ENCODE results near the gene PLA2G12A.
"Not testable (repeated sequence)": the region's sequence is repeated elsewhere in the genome, so short reads cannot be mapped to it uniquely, and the experiment has no call there.

The PLA2G12A gene

DNA sequence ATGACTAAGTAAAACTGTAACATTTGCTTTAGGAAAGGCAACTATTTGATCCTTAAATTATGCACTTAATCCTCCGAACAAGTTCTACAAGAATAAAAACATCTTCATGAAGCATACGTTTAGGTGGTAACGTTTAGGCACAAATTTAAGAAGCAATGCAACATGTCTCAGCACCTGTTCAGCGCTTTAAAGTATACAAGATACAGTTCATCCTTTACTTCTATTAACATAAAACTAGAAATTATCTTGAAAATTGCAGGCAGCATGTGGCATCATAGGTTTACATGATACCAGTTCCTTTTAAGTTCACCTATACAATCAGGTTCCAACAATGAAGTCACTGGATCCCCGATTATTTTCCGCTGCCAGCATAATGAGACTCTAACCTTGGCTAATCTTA is 1.5 kb downstream of the PLA2G12A start:
- no peak for DNase-seq

DNA sequence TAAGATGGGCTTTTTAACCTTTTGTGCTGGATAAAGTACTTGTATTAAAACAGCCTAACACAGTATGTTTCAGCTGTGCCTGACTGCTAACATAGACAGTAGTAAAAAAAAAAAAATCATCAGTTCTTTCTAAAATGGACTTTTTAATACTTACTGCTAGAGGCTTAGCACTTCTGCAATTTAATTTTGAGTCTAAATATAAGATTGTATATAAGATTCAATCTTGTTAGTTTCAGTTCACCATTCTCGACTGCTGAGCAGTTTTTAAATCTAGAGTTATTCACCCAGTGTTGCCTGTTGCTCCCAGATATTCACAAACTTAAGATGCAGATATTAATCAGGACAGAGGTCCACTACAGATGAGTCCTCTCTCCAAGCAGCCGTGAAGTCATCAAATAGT is 6.8 kb downstream of the PLA2G12A start:
- no peak for DNase-seq

DNA sequence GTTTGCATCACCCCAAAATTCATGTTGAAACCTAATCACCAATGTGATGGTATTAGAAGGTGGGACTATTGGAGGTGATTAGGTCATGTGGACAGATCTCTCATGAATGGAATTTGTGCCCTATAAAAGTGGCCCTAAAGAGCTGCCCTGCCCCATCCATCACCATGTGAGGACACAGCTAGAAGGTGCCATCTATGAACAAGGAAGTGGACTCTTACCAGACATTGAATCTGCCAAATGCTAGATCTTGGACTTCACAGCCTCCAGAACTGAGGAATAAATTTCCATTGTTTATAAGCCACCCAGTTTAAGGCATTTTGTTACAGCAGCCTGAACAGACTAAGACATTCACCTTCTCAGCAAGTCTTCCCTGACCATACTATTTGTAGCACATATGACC is 7.5 kb downstream of the PLA2G12A start:
- DNase-seq, result no peak

DNA sequence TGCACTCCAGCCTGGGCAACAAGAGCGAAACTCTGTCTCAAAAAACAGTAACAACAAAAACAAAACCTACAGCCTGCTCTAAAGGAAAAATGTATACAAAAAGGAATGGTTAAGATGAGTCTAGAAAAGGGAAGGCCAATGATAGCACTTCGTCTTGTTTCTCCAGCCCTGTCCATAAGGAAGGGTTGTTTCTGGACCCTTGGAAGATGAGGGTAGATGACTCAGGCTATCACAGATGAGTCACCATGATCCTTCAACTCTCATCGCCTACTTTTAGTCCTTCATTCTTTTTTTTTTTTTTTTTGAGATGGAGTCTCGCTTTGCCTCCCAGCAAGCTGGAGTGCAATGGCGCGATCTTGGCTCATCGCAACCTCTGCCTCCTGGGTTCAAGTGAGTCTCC is 8.8 kb downstream of the PLA2G12A start:
- no peak for DNase-seq

DNA sequence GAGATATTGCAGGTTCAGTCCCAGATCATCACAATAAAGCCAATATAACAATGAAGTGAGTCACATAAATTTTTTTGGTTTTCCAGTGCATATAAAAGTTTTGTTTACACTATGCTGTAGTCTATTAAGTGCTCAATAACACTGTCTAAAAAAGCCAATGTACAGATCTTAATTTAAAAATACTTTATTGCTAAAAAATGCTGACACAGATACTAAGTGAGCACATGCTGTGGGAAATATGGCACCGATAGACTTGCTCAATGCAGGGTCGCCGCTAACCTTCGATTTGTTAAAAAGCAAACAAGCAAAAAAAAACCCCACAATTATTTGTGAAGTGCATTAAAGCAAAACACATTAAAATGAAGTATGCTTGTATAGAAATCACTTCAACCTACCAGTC is 10.3 kb downstream of the PLA2G12A start:
- DNase-seq, result no peak

DNA sequence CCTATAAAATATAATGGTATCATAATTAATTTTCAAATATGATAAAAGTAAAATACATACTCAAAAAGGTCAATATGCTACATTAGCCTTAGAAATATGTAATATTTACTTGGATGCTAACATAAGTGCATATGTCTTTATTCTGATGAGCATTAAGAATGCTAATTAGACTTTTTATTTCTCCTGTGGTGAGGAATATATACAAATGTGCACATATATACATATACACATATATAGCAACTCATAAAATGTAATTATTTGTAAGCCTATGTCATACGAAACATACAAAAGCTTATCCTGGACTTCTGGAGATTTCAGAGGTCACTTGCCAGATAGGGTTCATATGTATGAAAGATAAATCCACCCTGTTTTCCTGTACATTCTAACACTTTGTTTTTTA is 11.1 kb downstream of the PLA2G12A start:
- no peak for DNase-seq

DNA sequence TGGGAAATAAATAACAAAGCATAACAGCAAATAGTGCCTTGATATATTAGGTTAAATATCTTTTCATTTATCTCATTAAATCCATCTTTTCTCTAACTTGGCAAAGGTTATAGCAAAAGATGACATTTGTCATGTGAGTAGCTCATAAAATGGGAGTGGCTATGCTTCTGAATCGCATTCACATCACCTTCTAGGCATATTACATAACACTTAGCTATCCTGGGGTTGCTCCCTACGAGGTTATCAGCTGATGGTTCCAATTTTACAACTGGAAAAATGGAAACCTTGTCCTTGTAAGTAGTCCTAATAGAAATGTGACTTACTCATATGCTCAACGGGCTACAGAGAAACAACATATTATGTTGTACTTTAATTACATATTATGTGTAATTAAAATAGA is 16.4 kb downstream of the PLA2G12A start:
- no peak for DNase-seq

DNA sequence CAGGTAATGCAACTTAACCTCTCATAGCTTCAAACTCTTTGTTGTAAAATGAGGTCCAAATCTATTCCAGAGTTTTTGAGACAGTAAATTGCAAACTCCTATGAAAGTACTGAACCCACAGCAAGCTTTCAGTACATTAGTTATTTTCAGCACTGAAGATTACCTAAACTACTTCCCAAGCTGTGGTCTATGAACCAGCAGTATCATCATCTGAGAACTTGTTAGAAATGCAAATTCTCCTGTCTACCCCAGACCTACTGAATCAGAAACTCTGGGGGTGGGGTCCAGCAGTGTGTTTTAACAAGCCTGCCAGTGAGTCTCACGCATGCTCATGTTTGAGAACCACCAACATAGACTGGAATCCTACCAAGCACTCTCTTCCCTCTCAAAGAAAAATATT is 20.9 kb downstream of the PLA2G12A start:
- DNase-seq, result no peak

DNA sequence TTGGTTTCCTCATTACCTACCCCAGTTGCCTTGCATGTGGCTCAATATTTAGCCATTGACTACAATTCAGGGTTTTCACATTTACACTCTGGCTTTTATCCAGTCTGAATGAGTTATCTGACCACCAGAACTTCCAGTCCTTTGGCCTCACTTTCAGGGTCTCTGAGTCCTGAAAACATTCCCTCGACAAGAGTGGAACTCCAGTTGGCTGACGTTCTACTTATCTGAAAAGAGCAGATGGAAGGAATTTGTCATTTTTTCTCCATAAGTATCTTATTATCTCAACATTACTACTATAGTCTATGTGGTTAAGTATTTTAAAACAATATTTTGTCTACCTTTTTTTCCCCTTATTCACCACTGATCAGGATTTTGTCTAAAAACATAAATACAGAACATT is 21.4 kb downstream of the PLA2G12A start:
- DNase-seq, result no peak

DNA sequence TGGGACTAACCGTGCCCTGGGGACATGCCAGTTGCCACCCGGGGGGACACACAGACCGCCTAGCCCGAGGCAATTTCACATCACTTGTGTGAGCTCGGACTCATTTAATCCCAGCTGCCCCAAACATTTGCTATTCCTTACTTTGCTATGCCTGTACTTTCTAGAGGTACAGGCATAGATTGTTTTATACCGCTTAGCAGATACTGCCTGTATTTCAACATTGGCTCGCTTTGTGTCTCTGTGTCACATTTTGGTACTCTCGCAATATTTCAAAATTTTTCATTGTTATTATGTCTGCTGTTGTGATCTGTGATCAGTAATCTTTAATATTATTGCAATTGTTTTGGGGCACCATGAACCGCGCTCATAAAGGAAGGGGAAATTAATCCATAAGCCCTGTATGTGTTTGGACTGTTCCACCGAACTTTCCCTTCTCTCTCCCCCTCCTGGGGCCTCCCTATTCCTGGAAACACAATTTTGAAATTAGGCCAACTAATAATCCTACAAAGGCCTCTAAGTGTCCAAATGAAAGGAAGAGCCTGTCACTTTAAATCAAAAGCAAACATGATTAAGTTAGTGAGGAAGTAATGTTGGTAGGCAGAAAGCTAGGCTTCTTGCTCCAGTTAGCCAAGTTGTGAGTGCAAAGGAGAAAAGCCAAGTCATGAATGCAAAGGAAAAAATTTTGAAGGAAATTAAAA is 26.1 kb downstream of the PLA2G12A start:
- peak; percentile 40 for DNase-seq

DNA sequence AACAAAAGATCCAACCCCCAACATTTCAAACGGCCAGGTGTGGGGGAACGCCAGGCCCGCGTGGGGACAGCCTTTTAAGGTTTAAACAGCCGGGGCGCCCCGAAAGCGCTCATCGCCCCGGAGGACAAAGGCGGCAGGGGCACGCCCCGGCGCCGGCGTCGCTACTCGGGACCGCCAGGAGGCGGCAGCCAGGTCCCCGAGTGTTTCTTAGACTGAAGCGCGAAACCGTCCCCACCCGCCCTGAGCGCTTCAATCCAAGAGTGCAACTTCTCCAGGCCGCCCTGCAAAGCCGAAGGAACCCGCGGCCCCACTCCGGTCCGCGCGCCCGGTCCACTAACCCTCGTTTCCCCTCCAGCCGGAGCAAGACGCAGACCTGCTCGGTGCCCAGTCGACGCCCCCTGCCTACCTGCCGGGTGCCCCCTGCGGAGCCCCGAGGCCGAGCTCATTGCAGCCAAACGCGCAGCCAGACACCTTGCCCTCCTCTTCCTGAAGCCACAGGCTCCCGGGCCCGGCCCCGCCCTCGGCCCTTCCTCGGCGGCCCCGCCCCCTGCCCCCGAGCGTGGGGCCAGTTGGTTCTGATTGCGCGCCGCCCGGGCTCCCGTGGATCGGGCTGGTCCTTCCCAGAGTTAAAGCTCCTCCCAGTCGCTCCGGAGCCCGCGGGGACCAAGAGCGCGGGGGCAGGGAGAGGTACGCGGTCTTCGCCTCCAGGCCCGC is 26.8 kb downstream of the PLA2G12A start, which contains the start of gene CASP6:
CASP6 (minus strand) TSS at position 496 of the 714 bp plus-strand sequence; CDS start at position 446, 50 bp downstream.
- peak; percentile 77 for DNase-seq

DNA sequence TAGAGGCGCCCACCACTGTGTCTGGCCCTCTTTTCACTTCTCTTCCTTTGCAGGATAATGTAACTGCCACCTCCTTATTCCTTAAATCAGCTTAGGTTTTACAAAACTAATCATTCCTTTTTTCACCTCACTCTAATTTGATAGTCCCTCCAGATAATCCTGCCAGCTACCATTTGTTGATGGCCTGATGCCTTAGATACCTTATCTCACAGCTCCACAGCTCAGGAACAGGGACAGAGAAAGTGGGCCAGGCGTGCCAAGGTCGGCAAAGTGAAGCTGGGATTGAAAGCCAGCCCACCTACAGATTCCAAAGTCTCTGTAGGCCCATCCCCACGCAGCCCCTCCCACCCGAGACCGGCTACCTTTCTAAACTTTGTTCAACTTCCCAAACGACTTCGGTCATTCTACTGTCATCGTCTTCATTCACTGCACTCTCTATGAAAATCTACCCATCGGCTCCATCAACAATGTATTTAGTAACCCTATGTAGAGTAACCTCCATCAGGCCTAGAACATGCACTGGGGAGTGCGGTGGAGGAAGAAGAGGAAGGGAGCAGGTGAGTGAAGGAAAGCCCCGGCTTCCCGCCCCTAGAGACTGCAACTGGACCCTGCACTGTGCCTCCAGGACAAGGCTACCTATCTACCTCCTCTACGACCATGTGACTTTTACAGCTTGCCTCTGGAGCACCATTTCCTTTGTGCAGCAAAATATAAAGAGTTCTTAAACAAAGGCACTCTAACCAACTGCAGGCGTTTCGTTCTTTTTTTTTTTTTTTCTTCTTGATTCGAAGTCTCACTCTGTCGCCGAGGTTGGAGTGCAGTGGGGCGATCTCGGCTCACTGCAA is 28.1 kb downstream of the PLA2G12A start:
- DNase-seq, result no peak

DNA sequence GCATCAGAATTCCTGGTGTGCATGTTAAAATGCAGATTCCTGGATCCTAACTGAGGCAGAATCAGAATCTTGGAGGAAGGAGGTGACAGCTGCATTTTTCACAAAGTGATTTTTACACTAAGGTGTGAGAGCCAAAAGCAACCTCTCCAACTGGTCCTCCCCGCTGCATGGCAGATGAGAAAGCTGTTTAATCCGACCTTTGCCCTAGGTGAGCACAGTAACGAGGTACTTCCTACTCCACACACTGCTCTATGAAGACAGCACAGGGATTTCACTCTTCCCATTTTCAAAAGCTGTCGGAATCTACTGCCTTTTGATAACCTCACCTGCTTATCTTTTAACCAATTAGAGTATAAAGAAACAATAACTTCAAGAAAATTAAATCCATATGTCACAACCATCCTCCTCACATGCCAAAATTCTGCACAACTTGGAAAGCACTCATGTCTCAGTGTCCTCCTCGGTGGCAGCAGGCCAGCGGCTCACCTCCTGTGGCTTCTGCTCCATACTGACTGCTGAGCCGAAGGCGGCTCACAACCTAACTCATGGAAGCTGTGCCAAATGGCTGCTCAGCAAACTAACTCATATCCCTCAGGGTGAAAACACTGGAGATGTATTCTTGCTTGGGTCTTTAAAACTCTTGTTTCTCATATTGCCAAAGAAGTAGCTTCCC is 30.2 kb downstream of the PLA2G12A start:
- DNase-seq, result no peak

DNA sequence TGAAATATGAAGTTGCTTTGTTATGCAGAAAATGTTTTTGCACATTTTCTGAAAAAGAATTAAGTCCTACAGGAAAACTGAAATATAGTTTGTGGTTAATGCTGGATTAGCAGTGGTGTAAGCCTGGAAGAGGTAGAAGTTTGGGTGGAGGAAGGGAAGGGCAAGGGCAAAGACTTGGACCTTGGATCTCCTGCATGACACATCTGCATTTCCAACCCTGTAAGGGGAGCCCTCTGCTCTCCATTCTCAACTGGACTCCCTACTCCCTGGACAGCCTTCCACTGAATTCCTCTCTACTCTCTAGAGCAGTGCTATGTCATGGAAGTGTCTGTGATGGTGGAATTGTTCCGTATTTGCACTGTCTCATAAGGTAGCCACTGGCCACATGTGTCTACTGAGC is 31.2 kb downstream of the PLA2G12A start:
- no peak for DNase-seq

DNA sequence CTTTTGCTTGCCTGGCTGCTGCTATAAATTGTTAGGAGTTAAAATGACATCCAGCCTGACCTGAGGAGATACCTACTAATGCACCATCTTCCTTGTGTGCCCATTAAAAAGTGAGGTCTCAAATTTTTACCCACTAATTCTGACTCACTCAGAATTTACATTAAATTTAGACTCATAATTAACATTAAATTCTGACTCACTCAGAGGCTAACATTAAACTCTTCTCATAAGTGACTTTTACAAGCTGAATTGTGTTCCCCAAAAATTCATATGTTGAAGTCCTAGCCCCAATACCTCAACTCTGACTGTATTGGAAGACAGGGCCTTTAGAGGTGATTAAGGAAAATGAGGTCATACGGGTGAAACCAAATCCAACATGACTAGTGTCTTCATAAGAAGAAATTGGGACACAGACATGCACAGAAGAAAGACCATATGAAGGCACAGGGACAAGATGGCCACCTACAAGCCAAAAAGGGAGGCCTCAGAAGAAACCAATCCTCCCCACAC is 38.4 kb downstream of the PLA2G12A start:
- DNase-seq, result no peak

DNA sequence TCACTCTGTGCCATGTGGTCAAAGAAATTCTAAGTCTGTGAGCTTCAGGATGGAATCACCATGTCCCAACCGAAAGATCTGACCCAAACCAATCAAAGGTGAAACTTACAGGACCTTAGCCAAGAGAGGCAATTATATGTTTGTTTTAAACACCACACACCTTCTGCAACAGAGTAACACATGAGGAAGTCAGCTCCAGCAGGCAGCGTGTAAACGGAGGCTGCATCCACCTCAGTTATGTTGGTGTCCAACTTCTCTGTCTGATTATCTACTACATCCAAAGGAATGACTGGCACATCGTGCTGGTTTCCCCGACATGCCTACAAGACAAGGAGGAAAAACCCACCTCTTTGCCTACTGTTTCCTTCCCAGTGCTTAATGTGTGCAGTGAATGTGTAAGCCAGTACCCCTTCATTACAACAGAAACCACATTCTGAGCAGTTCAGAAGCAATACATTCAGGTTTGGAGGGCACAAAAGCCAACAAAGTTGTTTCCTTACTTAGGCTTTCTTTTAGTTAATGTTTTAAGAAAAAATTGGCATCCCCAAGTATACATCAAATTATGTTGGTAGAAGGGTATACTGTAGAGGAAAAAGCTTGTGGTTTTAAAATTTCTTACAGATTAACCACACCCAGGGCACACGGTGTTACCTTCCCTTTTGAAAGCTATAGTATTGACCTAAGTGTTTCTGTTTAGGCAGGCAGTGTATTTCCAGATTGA is 39.0 kb downstream of the PLA2G12A start:
- DNase-seq, result no peak

DNA sequence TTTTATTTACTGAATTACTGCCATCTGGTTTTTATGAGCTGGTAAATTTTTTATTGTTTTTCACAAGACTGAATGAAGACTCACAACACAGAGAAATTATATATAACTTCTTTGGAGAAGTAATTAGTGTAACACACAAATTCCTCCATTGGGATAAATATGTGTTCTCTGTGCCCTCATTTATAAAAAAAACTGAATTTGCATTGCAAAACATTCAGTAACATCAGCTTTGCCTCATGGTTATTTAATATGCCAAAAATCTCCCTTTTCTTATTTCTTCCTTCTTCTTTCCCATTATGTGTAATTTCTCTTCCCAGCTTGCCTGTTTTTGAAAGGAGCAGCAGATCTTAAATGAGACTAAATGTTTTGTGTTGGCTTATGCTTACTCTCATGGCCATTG is 45.1 kb downstream of the PLA2G12A start:
- no peak for DNase-seq

DNA sequence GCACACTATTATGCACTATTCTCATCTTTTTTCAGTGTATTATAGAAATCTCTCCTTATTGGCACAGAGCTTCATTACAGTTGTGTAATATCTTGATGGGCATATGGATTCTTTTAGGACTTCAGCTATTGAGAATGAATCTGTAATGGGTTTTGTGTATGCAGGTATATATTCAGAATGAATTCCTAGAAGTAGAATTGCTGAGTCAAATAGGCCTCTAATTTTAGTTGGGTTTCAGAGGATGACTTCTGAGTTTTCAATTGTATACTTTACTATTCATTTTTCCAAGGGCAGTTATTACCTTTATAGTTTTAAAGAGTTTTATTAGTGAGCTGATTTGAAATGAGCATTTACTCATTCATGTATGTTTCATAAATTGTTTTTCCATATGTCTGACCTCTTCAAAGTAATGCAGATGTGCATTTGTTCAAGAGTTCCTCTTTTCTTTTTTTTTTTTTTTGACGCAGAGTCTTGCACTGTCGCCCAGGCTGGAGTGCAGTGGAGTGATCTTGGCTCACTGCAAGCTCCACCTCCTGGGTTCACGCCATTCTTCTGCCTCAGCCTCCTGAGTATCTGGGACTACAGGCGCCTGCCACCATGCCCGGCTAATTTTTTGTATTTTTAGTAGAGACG is 46.1 kb downstream of the PLA2G12A start:
- no peak for DNase-seq

DNA sequence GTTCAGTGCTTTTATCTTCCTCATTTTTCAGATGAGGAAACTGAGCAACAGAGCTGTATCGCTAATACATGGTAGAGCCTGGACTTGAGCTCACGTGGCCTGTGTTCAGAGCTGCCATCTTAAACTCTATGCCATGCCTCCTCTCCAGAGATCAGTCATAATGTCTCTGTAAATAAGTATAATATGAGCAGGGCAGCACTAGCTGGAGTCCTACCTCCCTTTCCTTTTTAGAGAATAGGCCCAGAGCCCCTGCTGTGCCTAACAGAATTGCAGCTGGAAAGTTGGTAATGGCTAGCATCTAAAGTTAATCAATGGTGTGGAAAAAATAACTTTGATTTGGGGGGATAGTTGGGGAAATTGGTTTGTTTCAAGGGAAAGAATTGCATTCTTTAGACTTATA is 47.0 kb downstream of the PLA2G12A start:
- DNase-seq, result no peak

DNA sequence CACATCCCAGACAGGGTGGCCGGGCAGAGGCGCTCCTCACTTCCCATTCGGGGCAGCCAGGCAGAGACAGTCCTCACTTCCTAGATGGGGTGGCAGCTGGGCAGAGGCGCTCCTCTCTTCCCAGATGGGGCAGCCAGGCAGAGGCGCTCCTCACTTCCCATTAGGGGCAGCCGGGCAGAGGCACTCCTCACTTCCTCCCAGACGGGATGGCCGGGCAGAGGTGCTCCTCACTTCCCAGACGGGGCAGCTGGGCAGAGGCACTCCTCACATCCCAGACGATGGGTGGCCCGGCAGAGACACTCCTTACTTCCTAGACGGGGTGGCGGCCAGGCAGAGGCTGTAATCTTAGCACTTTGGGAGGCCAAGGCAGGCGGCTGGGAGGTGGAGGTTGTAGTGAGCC is 50.9 kb downstream of the PLA2G12A start:
- not testable (repeated sequence) for DNase-seq

DNA sequence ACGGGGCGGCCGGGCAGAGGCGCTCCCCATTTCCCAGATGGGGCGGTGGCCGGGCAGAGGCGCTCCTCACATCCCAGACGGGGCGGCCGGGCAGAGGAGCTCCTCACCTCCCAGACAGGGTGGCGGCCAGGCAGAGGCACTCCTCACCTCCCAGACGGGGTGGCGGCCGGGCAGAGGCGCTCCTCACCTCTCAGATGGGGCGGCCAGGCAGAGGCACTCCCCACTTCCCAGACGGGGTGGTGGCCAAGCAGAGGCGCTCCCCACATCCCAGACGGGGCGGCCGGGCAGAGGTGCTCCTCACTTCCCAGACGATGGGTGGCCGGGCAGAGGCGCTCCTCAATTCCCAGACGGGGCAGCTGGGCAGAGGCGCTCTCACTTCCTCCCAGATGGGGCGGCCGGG is 51.4 kb downstream of the PLA2G12A start:
- not testable (repeated sequence) for DNase-seq

DNA sequence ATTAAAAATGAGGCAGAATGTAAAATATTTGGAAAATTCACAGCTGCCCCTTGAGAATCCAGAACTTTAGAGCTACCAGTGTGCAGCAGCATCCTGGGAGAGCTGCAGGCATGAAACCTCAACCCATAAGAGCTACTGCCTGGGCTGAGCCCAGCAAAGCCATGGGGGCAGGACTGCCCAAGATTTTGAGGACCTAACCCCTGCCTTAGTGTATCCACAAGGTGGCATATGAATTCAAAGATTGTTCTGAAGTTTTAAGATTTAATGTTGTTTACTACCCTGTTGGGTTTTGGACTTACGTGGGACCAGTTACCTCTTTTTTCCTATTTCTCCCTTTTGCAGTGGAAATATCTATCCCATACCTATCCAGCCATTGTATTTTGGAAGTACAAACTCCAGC is 53.0 kb downstream of the PLA2G12A start:
- DNase-seq, result no peak

Data from inflammatory macrophage treated with lipopolysaccharide for 4 hours (primary cell).